ENCODE data around the gene SEMA4D.

DNA sequence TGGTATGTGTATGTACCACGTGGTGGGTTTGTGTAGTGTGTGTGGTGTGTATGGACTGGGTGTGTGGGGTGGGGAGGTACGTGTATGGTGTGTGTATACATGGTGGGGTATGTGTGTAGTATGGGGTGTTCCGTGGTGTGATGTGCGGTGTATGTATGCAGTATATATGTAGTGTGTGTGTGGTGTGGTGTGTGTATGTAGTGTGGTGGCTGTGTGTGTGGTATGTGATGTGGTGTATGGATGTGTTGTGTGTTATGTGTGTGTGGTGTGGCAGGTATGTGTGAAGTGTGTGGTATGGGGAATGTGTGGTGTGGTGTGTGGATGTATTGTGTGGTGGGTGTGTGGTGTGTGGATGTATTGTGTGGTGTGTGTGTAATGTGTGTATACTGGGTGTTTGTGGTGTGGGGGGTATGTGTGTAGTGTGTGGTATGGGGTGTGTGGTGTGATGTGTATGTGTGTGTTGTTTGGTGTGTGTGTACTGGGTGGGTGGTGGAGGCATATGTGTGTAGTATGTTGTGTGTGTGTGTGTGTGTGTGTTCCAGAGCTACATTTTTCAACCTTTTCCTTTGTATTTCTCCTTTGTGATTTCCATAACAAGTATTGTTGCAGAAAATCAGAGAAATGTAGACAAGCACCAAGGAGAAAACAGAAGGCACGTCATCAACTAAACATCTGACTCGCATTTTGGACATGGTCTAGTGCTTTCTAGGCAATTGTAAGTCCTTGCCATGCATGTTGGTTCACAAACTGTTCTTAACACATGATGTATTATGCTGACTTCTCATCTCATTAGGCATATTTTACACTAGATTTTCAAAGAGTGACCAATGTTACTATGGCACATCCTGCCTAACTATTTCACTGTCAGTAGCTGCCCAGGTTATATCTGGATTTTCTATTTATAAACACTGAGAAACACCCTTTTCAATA, 13.2 kb downstream of the SEMA4D start:
- TF ChIP-seq POLR2A (IDR thresholded peaks at IDR 0.05) (no peak), CTCF (IDR thresholded peaks at IDR 0.05) (no peak)

Measured in prostate gland (tissue), 2 donors.